GM18517 (cell line): ENCODE data around the gene PITPNM2.

ENCODE experiments used
- ATAC-seq: cut with Tn5 transposase; IDR thresholded peaks from one replicate; pipeline ENCODE4 v1.9.1; 2021; ENCODE audit warnings: mild to moderate bottlenecking, moderate library complexity; ENCODE audit not compliant: unreplicated experiment

The PITPNM2 gene

GRCh38 chr12:123150744-123151456 lies at the start of gene PITPNM2:
TSS of gene PITPNM2 (minus strand) at chr12:123151090. CDS start at chr12:123034590, 116,500 bp downstream.
- ATAC-seq: no peak

GRCh38 chr12:123200414-123200813 lies 49.5 kb upstream of the PITPNM2 start:
- ATAC-seq: no peak

GRCh38 chr12:123199936-123200335 lies 49.0 kb upstream of the PITPNM2 start:
- ATAC-seq: no peak

GRCh38 chr12:123187637-123188036 lies 36.7 kb upstream of the PITPNM2 start:
- ATAC-seq: no peak

- no peak for ATAC-seq
Observed at GRCh38 chr12:123180171-123180570, 29.3 kb upstream of the PITPNM2 start.

- ATAC-seq: no peak
Observed at GRCh38 chr12:123171967-123172366, 21.1 kb upstream of the PITPNM2 start.

GRCh38 chr12:123167329-123167728 lies 16.4 kb upstream of the PITPNM2 start:
- ATAC-seq: no peak

GRCh38 chr12:123165537-123165936 lies 14.6 kb upstream of the PITPNM2 start:
- ATAC-seq: no peak

- ATAC-seq: no peak
Observed at GRCh38 chr12:123164710-123165261, 13.9 kb upstream of the PITPNM2 start.

GRCh38 chr12:123164222-123164621 lies 13.3 kb upstream of the PITPNM2 start:
- no peak for ATAC-seq

- ATAC-seq: no peak
Observed at GRCh38 chr12:123163227-123163626, 12.3 kb upstream of the PITPNM2 start.

- ATAC-seq: no peak
Observed at GRCh38 chr12:123160801-123161487, 10.1 kb upstream of the PITPNM2 start.

- ATAC-seq: no peak
Observed at GRCh38 chr12:123153906-123154305, 3.0 kb upstream of the PITPNM2 start.

- ATAC-seq: no peak
Observed at GRCh38 chr12:123152833-123153232, 1.9 kb upstream of the PITPNM2 start.

- ATAC-seq: no peak
Observed at GRCh38 chr12:123151457-123152454, 866 bp upstream of the PITPNM2 start.

GRCh38 chr12:123150275-123150743 lies 581 bp downstream of the PITPNM2 start:
- ATAC-seq: no peak

GRCh38 chr12:123149501-123150274 lies 1.2 kb downstream of the PITPNM2 start:
- ATAC-seq: no peak

GRCh38 chr12:123149088-123149487 lies 1.8 kb downstream of the PITPNM2 start:
- ATAC-seq: no peak

GRCh38 chr12:123148655-123149054 lies 2.2 kb downstream of the PITPNM2 start:
- no peak for ATAC-seq

GRCh38 chr12:123148223-123148622 lies 2.7 kb downstream of the PITPNM2 start:
- ATAC-seq: no peak
